IMR-90 (cell line): ENCODE results near the gene GADD45A. TPM values are rescaled to one million over a fixed set of nuclear protein-coding genes. Genes with fewer than 3 reads are reported as not detected.

Experiments
- ATAC-seq: fragments of 200-7000 bp; cut with Tn5 transposase; 2 replicates; pipeline ENCODE4 v1.9.1; 2020; ENCODE audit warnings: low read depth, mild to moderate bottlenecking, moderate library complexity
- BruUV-seq: library from RNA; stranded (reverse); fragments of 400-500 nt; replicated peaks from 2 replicates; lab custom pipeline; 2021; lab: Mats Ljungman, UMichigan
- CTCF ChIA-PET: fragments of 300-600 bp; formaldehyde crosslinking; extraction: SDS; loops from one replicate; lab custom pipeline; 2021; ENCODE audit warnings: antibody characterized with exemption; lab: Yijun Ruan, JAX
- POLR2A ChIA-PET: fragments of 300-600 bp; sonication (Branson Sonifier 250); formaldehyde crosslinking; loops from one replicate; lab custom pipeline; 2022; ENCODE audit warnings: antibody characterized with exemption; ENCODE audit not compliant: unreplicated experiment; lab: Charles Lee
- DNase-seq: peaks from one replicate; pipeline ENCODE4 v3.0.0; 2013
- H2AFZ ChIP-seq: replicated peaks from 2 replicates; pipeline ENCODE3; 2013; ENCODE audit warnings: low read length, mild to moderate bottlenecking; ENCODE audit not compliant: poor library complexity
- H2AK5ac ChIP-seq: 2 replicates; pipeline ENCODE4 v1.6.1; 2013; ENCODE audit warnings: low read depth, low read length, inconsistent platforms
- H2AK9ac ChIP-seq: replicated peaks from 2 replicates; pipeline ENCODE3; 2013; ENCODE audit warnings: mild to moderate bottlenecking, low read depth, low read length, moderate library complexity; ENCODE audit not compliant: poor library complexity
- H2BK120ac ChIP-seq: 2 replicates; pipeline ENCODE4 v1.6.1; 2013; ENCODE audit warnings: low read depth, low read length, inconsistent platforms
- H2BK15ac ChIP-seq: 3 replicates; pipeline ENCODE4 v1.6.1; 2013; ENCODE audit warnings: low read depth, low read length, inconsistent platforms
- H2BK20ac ChIP-seq: 2 replicates; pipeline ENCODE4 v1.6.1; 2013; ENCODE audit warnings: low read depth, mild to moderate bottlenecking, inconsistent platforms, low read length, moderate library complexity
- H2BK5ac ChIP-seq: 2 replicates; pipeline ENCODE4 v1.6.1; 2013; ENCODE audit warnings: mild to moderate bottlenecking, low read depth, low read length, inconsistent platforms; ENCODE audit not compliant: poor library complexity, severe bottlenecking
- H3K14ac ChIP-seq: replicated peaks from 2 replicates; pipeline ENCODE4 v1.6.1; 2013; ENCODE audit warnings: low read depth, low read length, inconsistent platforms
- H3K18ac ChIP-seq: 2 replicates; pipeline ENCODE4 v1.6.1; 2013; ENCODE audit warnings: low read depth, low read length, control low read depth
- H3K23ac ChIP-seq: 2 replicates; pipeline ENCODE4 v1.6.1; 2013; ENCODE audit warnings: low read depth, low read length, inconsistent platforms
- H3K27ac ChIP-seq: 2 replicates; pipeline ENCODE4 v1.5.1; 2013; ENCODE audit warnings: mild to moderate bottlenecking, control low read depth, low read length; ENCODE audit not compliant: insufficient read depth
- H3K27me3 ChIP-seq: 2 replicates; pipeline ENCODE4 v1.6.1; 2013; ENCODE audit warnings: low read length; ENCODE audit not compliant: control insufficient read depth, insufficient read depth
- H3K36me3 ChIP-seq: 2 replicates; pipeline ENCODE4 v1.6.1; 2013; ENCODE audit warnings: low read length, mixed read lengths; ENCODE audit not compliant: control insufficient read depth, insufficient read depth
- H3K4ac ChIP-seq: 2 replicates; pipeline ENCODE4 v1.6.1; 2013; ENCODE audit warnings: low read depth, low read length, inconsistent platforms
- H3K4me1 ChIP-seq: 2 replicates; pipeline ENCODE4 v1.6.1; 2013; ENCODE audit warnings: low read length, mixed read lengths; ENCODE audit not compliant: control insufficient read depth, insufficient read depth
- H3K4me2 ChIP-seq: 2 replicates; pipeline ENCODE4 v1.6.1; 2013; ENCODE audit warnings: low read depth, mild to moderate bottlenecking, control low read depth, low read length, moderate library complexity
- H3K4me3 ChIP-seq: 2 replicates; pipeline ENCODE4 v1.5.1; 2013; ENCODE audit warnings: low read depth, mild to moderate bottlenecking, control low read depth, low read length, moderate library complexity; ENCODE audit not compliant: insufficient read depth
- H3K56ac ChIP-seq: 2 replicates; pipeline ENCODE4 v1.6.1; 2013; ENCODE audit warnings: low read length, inconsistent platforms; ENCODE audit not compliant: insufficient read depth; ENCODE audit errors: extremely low read depth
- H3K79me1 ChIP-seq, 2 experiments: 2 replicates each; pipeline ENCODE4 v1.6.1; 2013; ENCODE audit warnings: low read length in 2 of 2, inconsistent platforms in 1 of 2, low read depth in 1 of 2
- H3K9ac ChIP-seq: 2 replicates; pipeline ENCODE4 v1.6.1; 2013; ENCODE audit warnings: low read depth, low read length, control low read depth
- H3K9me1 ChIP-seq: 2 replicates; pipeline ENCODE4 v1.6.1; 2013; ENCODE audit warnings: low read length, inconsistent platforms; ENCODE audit not compliant: insufficient read depth
- H3K9me3 ChIP-seq: 2 replicates; pipeline ENCODE4 v1.6.1; 2013; ENCODE audit warnings: low read length; ENCODE audit not compliant: control insufficient read depth, insufficient read depth
- H4K20me1 ChIP-seq: 2 replicates; pipeline ENCODE4 v1.6.1; 2013; ENCODE audit warnings: low read length, inconsistent platforms; ENCODE audit not compliant: insufficient read depth
- H4K5ac ChIP-seq: 2 replicates; pipeline ENCODE4 v1.6.1; 2013; ENCODE audit warnings: mild to moderate bottlenecking, low read depth, low read length, control low read depth
- H4K8ac ChIP-seq, 2 experiments: 2 replicates each; pipeline ENCODE4 v1.6.1; 2013; ENCODE audit warnings: low read depth in 2 of 2, low read length in 2 of 2, control low read depth in 1 of 2, inconsistent platforms in 1 of 2
- H4K91ac ChIP-seq: 2 replicates; pipeline ENCODE4 v1.6.1; 2013; ENCODE audit warnings: low read depth, low read length, inconsistent platforms; ENCODE audit not compliant: insufficient read depth
- CEBPB ChIP-seq: IDR thresholded peaks from 2 replicates; pipeline ENCODE4 v1.6.1; 2012; ENCODE audit warnings: low read depth, low read length, improper control_type of control experiment
- FOS ChIP-seq: fragments of 150-350 bp; IDR thresholded peaks from 2 replicates; pipeline ENCODE4 v1.6.1; 2016; ENCODE audit warnings: low read depth, low read length
- RFX5 ChIP-seq: IDR thresholded peaks from 2 replicates; pipeline ENCODE4 v1.8.0; 2012; ENCODE audit warnings: low read depth, mild to moderate bottlenecking, low read length, moderate library complexity
- SMC3 ChIP-seq: fragments of 150-350 bp; IDR thresholded peaks from 2 replicates; pipeline ENCODE4 v1.6.1; 2016; ENCODE audit warnings: low read depth, mild to moderate bottlenecking, antibody characterized with exemption, low read length, moderate library complexity
- WGBS, 2 experiments: methylation state at CpG; one replicate each; pipeline versions ENCODE4 v1.1.5 to v1.1.7; 2013; ENCODE audit warnings: missing lambda C conversion rate in 2 of 2; ENCODE audit not compliant: insufficient read length in 1 of 2; ENCODE audit errors: extremely low coverage in 2 of 2; 5-methylcytosine and 5-hydroxymethylcytosine counted together
- dilution Hi-C: fragments of 300-500 bp; cut with HindIII; formaldehyde crosslinking; loops from one replicate; pipeline ENCODE4 v1.14.3; 2018; ENCODE audit warnings: low sequenced_read_pairs; ENCODE audit not compliant: unreplicated experiment
- in situ Hi-C: fragments of 300-500 bp; cut with MboI; formaldehyde crosslinking; loops from 3 replicates; pipeline ENCODE4 v1.14.3; 2019; ENCODE audit warnings: low sequenced_read_pairs, inconsistent platforms, mixed read lengths
- intact Hi-C: fragments of 100-400 bp; cut with micrococcal nuclease; formaldehyde crosslinking; loops from 2 replicates; pipeline ENCODE4 v1.10.0; 2022
- polyA plus RNA-seq, 3 experiments: library from polyadenylated mRNA; depleted of rRNA; stranded (reverse); fragments of >200 nt; gene quantifications; 2 replicates each; pipeline ENCODE4 v1.2.3, GENCODE V29; 2012; ENCODE audit warnings: low replicate concordance in 1 of 3
- total RNA-seq: library from RNA; depleted of rRNA; stranded (reverse); fragments of >200 nt; gene quantifications from 2 replicates; pipeline ENCODE4 v1.2.3, GENCODE V29; 2012
- TF ChIP-seq, protein P1 (sequence below): conservative IDR thresholded peaks from 2 replicates; pipeline ENCODE4 v1.5.1; 2012; ENCODE audit warnings: mild to moderate bottlenecking, low read depth, low read length, improper control_type of control experiment

The GADD45A gene
- total and polyA plus RNA-seq, 2 of the 4 experiments (the other 2 are of a cell fraction), result 10.9 to 114 TPM

DNA sequence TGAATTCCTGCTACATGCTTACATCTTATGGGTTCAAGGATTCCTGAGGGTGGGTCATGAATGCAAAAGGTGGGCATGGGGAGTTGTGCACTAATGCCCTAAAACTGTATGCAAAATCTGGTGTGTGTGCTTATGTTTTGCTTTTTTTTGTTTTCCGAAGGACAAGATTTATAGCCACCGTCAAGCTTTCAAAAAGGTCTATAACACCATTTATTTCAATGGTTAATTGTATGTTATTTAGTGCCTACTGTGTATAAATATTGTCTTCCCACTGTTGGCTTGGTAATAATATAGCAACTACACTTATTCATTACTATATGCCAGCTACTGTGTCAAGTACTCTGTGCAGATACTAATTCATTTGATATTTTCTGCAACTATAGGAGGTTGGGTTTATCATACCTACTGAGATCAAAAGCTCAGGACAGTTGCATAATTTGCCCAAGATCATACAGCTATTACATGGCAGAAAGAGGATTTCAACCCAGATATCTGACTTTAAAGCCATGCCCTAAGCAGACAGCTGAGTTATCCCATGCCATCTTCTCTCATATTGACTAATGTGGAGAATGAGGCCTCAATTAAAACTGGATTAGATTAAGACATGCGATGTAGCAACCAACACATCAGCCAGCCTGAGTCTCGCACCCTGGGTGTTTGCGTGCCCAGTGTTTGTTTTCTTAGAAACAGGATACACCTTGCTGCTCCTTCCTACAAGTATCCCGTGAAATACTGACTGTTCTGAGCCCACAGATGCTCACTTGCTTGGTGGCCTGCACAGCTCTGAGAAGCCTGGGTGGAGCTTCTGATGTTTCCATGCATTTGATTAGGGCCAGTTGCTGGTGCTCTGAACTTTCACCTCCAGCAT lies 34.6 kb downstream of the GADD45A start (continued):
- TF ChIP-seq, protein P1, sequence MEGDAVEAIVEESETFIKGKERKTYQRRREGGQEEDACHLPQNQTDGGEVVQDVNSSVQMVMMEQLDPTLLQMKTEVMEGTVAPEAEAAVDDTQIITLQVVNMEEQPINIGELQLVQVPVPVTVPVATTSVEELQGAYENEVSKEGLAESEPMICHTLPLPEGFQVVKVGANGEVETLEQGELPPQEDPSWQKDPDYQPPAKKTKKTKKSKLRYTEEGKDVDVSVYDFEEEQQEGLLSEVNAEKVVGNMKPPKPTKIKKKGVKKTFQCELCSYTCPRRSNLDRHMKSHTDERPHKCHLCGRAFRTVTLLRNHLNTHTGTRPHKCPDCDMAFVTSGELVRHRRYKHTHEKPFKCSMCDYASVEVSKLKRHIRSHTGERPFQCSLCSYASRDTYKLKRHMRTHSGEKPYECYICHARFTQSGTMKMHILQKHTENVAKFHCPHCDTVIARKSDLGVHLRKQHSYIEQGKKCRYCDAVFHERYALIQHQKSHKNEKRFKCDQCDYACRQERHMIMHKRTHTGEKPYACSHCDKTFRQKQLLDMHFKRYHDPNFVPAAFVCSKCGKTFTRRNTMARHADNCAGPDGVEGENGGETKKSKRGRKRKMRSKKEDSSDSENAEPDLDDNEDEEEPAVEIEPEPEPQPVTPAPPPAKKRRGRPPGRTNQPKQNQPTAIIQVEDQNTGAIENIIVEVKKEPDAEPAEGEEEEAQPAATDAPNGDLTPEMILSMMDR, result no peak
- no peak for TF ChIP-seq RFX5

DNA sequence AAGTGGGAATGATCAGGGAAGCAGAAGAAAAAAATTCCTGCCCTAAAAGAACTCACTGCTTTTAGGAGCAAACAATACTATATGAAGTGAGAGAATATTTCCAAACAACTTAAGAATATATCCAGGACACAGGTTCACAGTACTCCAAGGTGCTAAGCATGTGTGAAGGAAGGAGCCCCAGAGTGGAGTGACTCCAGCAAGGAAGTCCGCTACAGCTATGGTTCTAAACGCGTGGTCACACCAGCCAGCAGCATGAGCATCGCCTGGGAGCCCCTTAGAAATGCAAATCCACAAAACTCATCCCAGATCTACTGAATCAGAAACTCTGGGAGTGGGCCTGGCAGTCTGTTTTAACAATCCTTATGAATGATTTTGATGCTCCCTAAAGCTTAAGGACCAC lies 36.1 kb downstream of the GADD45A start:
- H3K9me1 ChIP-seq, result peaks cover 29% of the 10 kb centered on the region
- no peaks in the 10 kb centered on the region for H3K9me3 ChIP-seq
- no peak overlapping the region for H3K56ac ChIP-seq
- H4K5ac ChIP-seq, result no peak overlapping the region
- no peak overlapping the region for H4K8ac ChIP-seq
- H3K27ac ChIP-seq, result no peak overlapping the region
- no peak overlapping the region for H3K9ac ChIP-seq
- WGBS, 2 experiments, result no CpG with 5 or more reads among the region's 4 CpGs
- no peak overlapping the region for H2BK20ac ChIP-seq
- H2BK5ac ChIP-seq, result no peak overlapping the region
- H3K4ac ChIP-seq, result no peak overlapping the region
- ATAC-seq, result no peak
- intact Hi-C loops, result no loop called here
- peaks cover 20% of the 10 kb centered on the region for H3K4me1 ChIP-seq
- no peaks in the 10 kb centered on the region for H3K27me3 ChIP-seq
- no peaks in the 10 kb centered on the region for H3K36me3 ChIP-seq
- H3K18ac ChIP-seq, result no peak overlapping the region
- no peak overlapping the region for H4K91ac ChIP-seq
- TF ChIP-seq FOS, result no peak
- no peak for TF ChIP-seq CEBPB
- TF ChIP-seq SMC3, result no peak
- H2AFZ ChIP-seq, result no peak overlapping the region
- DNase-seq, result no peak
- POLR2A ChIA-PET, result no interaction called here
- H3K23ac ChIP-seq, result no peak overlapping the region
- no peak overlapping the region for H2BK15ac ChIP-seq
- BruUV-seq, result no TSS peak
- dilution Hi-C loops, result no loop called here
- H2AK5ac ChIP-seq, result no peak overlapping the region
- no peak overlapping the region for H2AK9ac ChIP-seq
- H3K14ac ChIP-seq, result no peak overlapping the region
- no peak overlapping the region for H3K4me2 ChIP-seq
- H3K4me3 ChIP-seq, result no peak overlapping the region
- H2BK120ac ChIP-seq, result no peak overlapping the region
- H3K79me1 ChIP-seq, result peaks cover 42 to 85% of the 10 kb centered on the region in 2 experiments
- CTCF ChIA-PET, result interaction anchor here (0.6 to 0.9 kb wide), 2 partner anchors 49 to 188 kb away, joined by 3 read pairs; no protein-coding TSS in a partner anchor
- peaks cover 21% of the 10 kb centered on the region; the same call in 1 of the 2 replicates for H4K20me1 ChIP-seq
- in situ Hi-C loops, result no loop called here
